ENCODE results near the gene CAMTA1. TPM values are rescaled to one million over a fixed set of nuclear protein-coding genes. Genes with fewer than 3 reads are reported as not detected.

Gene CAMTA1
- total and polyA plus RNA-seq, 9 of the 15 experiments (the other 6 are each of a cell fraction or from before 2014, with no cell fraction given), result 43.9 to 161 (median 65.9) TPM

DNA sequence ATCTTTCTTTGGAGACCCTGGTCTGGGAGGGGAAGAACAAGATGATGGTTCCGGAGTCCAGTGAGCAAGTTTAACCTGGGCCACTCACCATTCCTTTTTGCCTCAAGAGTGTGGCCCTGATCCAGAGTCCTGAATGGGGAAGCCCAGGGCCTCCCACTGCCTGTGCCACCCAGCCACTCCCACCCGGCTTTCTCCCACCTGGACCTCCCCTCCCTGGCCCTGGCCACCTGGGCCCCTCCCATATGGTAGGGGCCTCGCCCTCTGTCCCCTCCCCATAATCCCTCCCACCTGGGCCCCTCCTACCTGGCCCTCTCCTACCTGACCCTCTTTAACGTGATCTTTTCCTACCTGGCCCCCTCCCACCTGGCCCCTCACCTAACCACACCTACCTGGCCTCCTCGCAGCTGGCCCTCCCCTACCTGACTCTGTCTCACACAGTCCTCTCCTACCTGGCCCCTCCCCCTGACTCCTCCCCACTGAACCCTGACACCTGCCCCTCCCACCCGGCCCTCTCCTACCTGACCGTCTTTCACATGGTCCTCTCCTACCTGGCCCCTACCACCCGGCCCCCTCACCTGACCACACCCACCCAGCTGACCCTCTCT is 765.1 kb downstream of the CAMTA1 start:
- Histone ChIP-seq H3K27me3 (ENCODE audit: control insufficient read depth in 2 of 2, insufficient read depth in 2 of 2, low read length in 2 of 2) (peaks cover 0 to 6% of the 10 kb centered on the region in 2 experiments; a peak in 1 of 5 replicates), H3K36me3 (ENCODE audit: control insufficient read depth, insufficient read depth, low read length) (no peaks in the 10 kb centered on the region), H3K9me1 (ENCODE audit: control insufficient read depth, insufficient read depth, low read length) (no peaks in the 10 kb centered on the region), H3K9ac (ENCODE audit: insufficient read depth in 1 of 2, low read depth in 2 of 2, low read length in 2 of 2) (no peak overlapping the region), H3K79me2 (ENCODE audit: control insufficient read depth, insufficient read depth, low read length) (no peaks in the 10 kb centered on the region), H3K4me1 (replicated peaks in 1 of 2; ENCODE audit: control insufficient read depth in 2 of 2, insufficient read depth in 2 of 2, low read length in 2 of 2) (no peaks in the 10 kb centered on the region), H3K4me2 (ENCODE audit: insufficient read depth, low read length) (no peak overlapping the region), H2AFZ (ENCODE audit: low read depth, low read length) (no peak overlapping the region), H3K9me3 (replicated peaks; ENCODE audit: control insufficient read depth, insufficient read depth, low read depth, low read length) (no peaks in the 10 kb centered on the region), H4K20me1 (replicated peaks; ENCODE audit: control insufficient read depth, insufficient read depth, low read length) (peaks cover 11% of the 10 kb centered on the region; the same call in 1 of the 2 replicates), H3K27ac (ENCODE audit: extremely low read depth, low read depth, low read length) (no peak overlapping the region), H3K4me3 (no peak overlapping the region)
- POLR2A ChIA-PET, result no interaction called here
- TF ChIP-seq, protein P1, sequence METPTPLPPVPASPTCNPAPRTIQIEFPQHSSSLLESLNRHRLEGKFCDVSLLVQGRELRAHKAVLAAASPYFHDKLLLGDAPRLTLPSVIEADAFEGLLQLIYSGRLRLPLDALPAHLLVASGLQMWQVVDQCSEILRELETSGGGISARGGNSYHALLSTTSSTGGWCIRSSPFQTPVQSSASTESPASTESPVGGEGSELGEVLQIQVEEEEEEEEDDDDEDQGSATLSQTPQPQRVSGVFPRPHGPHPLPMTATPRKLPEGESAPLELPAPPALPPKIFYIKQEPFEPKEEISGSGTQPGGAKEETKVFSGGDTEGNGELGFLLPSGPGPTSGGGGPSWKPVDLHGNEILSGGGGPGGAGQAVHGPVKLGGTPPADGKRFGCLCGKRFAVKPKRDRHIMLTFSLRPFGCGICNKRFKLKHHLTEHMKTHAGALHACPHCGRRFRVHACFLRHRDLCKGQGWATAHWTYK (CRISPR knock-in tag; IDR thresholded peaks at IDR 0.05), result no peak
- TF ChIP-seq, protein P2, sequence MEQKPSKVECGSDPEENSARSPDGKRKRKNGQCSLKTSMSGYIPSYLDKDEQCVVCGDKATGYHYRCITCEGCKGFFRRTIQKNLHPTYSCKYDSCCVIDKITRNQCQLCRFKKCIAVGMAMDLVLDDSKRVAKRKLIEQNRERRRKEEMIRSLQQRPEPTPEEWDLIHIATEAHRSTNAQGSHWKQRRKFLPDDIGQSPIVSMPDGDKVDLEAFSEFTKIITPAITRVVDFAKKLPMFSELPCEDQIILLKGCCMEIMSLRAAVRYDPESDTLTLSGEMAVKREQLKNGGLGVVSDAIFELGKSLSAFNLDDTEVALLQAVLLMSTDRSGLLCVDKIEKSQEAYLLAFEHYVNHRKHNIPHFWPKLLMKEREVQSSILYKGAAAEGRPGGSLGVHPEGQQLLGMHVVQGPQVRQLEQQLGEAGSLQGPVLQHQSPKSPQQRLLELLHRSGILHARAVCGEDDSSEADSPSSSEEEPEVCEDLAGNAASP (IDR thresholded peaks at IDR 0.05), result no peak
- TF ChIP-seq FIP1L1 (IDR thresholded peaks at IDR 0.05; ENCODE audit: low read depth, low read length, poor library complexity, severe bottlenecking) (no peak), TAF15 (IDR thresholded peaks at IDR 0.05; ENCODE audit: low read depth, low read length) (no peak), RBM22 (IDR thresholded peaks at IDR 0.05; ENCODE audit: low read depth, low read length, poor library complexity, severe bottlenecking) (no peak), HOXB6 (CRISPR knock-in tag; IDR thresholded peaks at IDR 0.05; ENCODE audit: borderline replicate concordance) (no peak), MAZ (CRISPR knock-in tag; conservative IDR thresholded peaks at IDR 0.05 in 1 of 2, IDR thresholded peaks at IDR 0.05 in 1 of 2) (no peak), TBL1XR1 (IDR thresholded peaks at IDR 0.05; ENCODE audit: low read length in 2 of 2) (no peak), GATAD2B (IDR thresholded peaks at IDR 0.05; ENCODE audit: borderline replicate concordance) (no peak)
- TF ChIP-seq, protein P3, sequence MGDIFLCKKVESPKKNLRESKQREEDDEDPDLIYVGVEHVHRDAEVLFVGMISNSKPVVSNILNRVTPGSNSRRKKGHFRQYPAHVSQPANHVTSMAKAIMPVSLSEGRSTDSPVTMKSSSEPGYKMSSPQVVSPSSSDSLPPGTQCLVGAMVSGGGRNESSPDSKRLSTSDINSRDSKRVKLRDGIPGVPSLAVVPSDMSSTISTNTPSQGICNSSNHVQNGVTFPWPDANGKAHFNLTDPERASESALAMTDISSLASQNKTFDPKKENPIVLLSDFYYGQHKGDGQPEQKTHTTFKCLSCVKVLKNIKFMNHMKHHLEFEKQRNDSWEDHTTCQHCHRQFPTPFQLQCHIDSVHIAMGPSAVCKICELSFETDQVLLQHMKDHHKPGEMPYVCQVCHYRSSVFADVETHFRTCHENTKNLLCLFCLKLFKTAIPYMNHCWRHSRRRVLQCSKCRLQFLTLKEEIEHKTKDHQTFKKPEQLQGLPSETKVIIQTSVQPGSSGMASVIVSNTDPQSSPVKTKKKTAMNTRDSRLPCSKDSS (IDR thresholded peaks at IDR 0.05; ENCODE audit: low read depth, partially characterized antibody), result no peak
- DNase-seq (ENCODE audit: extremely low read depth in 1 of 4, low spot score in 3 of 4) (no peak), ATAC-seq (no peak), FAIRE-seq (no peak)
- BruUV-seq (replicated peaks), result no TSS peak
- intact Hi-C loops (cut with micrococcal nuclease) (no loop called here), in situ Hi-C loops (cut with MboI) (no loop called here)
- 0% methylated on average over 7 of the region's 8 CpGs for WGBS (ENCODE audit: insufficient coverage, low coverage, missing lambda C conversion rate)
- CTCF ChIA-PET (ENCODE audit: low intra/inter-chr PET ratio), result no interaction called here
